ENCODE data around the gene BCAS4.

Gene BCAS4

GRCh38 chr20:50855498-50856474 lies 60.9 kb downstream of the BCAS4 start:
- DNase-seq (ENCODE audit: low spot score) = peak; percentile 77

- no peak for DNase-seq (ENCODE audit: low spot score)
Observed at GRCh38 chr20:50856475-50857041, 61.7 kb downstream of the BCAS4 start.

GRCh38 chr20:50857348-50857747 lies 62.5 kb downstream of the BCAS4 start:
- DNase-seq (ENCODE audit: low spot score) = no peak

- no peak for DNase-seq (ENCODE audit: low spot score)
Observed at GRCh38 chr20:50858525-50858924, 63.7 kb downstream of the BCAS4 start.

GRCh38 chr20:50859161-50859560 lies 64.3 kb downstream of the BCAS4 start:
- DNase-seq (ENCODE audit: low spot score) = no peak

GRCh38 chr20:50861012-50861411 lies 66.2 kb downstream of the BCAS4 start:
- DNase-seq (ENCODE audit: low spot score) = no peak

GRCh38 chr20:50862546-50862945 lies 67.7 kb downstream of the BCAS4 start:
- no peak for DNase-seq (ENCODE audit: low spot score)

- no peak for DNase-seq (ENCODE audit: low spot score)
Observed at GRCh38 chr20:50865114-50865513, 70.3 kb downstream of the BCAS4 start.

GRCh38 chr20:50865591-50865990 lies 70.7 kb downstream of the BCAS4 start:
- no peak for DNase-seq (ENCODE audit: low spot score)

GRCh38 chr20:50866036-50866685 lies 71.3 kb downstream of the BCAS4 start:
- DNase-seq (ENCODE audit: low spot score) = no peak

- no peak for DNase-seq (ENCODE audit: low spot score)
Observed at GRCh38 chr20:50866831-50867230, 72.0 kb downstream of the BCAS4 start.

GRCh38 chr20:50867805-50868204 lies 72.9 kb downstream of the BCAS4 start:
- no peak for DNase-seq (ENCODE audit: low spot score)

- DNase-seq (ENCODE audit: low spot score) = peak; percentile 33
Observed at GRCh38 chr20:50868509-50869495, 73.9 kb downstream of the BCAS4 start.

- DNase-seq (ENCODE audit: low spot score) = no peak
Observed at GRCh38 chr20:50870561-50871161, 75.8 kb downstream of the BCAS4 start.

GRCh38 chr20:50872560-50873425 lies 77.9 kb downstream of the BCAS4 start:
- DNase-seq (ENCODE audit: low spot score) = no peak

- DNase-seq (ENCODE audit: low spot score) = no peak
Observed at GRCh38 chr20:50873585-50873984, 78.7 kb downstream of the BCAS4 start.

GRCh38 chr20:50874111-50874757 lies 79.4 kb downstream of the BCAS4 start:
- DNase-seq (ENCODE audit: low spot score) = no peak

GRCh38 chr20:50874758-50875665 lies 80.2 kb downstream of the BCAS4 start:
- DNase-seq (ENCODE audit: low spot score) = no peak
